Astrocyte of the spinal cord (primary cell): ENCODE data around the gene M6PR.
A peak's percentile ranks its signal among the peaks of the same experiment; 100 is the strongest.

ENCODE experiments used
- DNase-seq: peaks from one replicate; pipeline ENCODE4 v3.0.0; 2011; ENCODE audit warnings: low read depth, low spot score
- H3K4me3 ChIP-seq: 2 replicates; pipeline ENCODE4 v1.5.1; 2011; ENCODE audit warnings: low read depth, mild to moderate bottlenecking, low read length, moderate library complexity
- in situ Hi-C: cut with HindIII; loops from 2 replicates; pipeline ENCODE4 v1.10.0; 2017; ENCODE audit warnings: low sequenced_read_pairs
- TF ChIP-seq, protein P1 (sequence below): IDR thresholded peaks from 2 replicates; pipeline ENCODE4 v1.5.1; 2012; ENCODE audit warnings: low read depth, mild to moderate bottlenecking, low read length, inconsistent platforms

The M6PR gene

DNA sequence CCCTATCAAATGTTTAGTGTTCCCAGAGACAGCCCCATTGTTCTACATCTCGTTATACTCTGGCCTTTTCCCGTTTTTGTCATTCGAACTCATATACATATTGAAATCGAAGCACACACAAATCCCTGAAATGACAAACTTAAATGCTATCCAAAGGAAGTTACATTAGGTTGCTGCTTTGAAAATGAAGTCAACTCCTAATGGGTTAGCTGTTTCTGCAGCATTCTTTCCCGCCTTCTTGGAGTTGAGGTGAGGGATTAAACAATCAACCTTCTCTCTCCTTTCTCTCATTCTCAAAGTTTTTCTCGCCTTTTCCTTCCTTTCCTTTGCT, 35.8 kb downstream of the M6PR start:
- H3K4me3 ChIP-seq: peak overlapping the region; percentile 71
- in situ Hi-C loops: no loop called here
- DNase-seq: no peak
- TF ChIP-seq, protein P1, sequence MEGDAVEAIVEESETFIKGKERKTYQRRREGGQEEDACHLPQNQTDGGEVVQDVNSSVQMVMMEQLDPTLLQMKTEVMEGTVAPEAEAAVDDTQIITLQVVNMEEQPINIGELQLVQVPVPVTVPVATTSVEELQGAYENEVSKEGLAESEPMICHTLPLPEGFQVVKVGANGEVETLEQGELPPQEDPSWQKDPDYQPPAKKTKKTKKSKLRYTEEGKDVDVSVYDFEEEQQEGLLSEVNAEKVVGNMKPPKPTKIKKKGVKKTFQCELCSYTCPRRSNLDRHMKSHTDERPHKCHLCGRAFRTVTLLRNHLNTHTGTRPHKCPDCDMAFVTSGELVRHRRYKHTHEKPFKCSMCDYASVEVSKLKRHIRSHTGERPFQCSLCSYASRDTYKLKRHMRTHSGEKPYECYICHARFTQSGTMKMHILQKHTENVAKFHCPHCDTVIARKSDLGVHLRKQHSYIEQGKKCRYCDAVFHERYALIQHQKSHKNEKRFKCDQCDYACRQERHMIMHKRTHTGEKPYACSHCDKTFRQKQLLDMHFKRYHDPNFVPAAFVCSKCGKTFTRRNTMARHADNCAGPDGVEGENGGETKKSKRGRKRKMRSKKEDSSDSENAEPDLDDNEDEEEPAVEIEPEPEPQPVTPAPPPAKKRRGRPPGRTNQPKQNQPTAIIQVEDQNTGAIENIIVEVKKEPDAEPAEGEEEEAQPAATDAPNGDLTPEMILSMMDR: no peak

DNA sequence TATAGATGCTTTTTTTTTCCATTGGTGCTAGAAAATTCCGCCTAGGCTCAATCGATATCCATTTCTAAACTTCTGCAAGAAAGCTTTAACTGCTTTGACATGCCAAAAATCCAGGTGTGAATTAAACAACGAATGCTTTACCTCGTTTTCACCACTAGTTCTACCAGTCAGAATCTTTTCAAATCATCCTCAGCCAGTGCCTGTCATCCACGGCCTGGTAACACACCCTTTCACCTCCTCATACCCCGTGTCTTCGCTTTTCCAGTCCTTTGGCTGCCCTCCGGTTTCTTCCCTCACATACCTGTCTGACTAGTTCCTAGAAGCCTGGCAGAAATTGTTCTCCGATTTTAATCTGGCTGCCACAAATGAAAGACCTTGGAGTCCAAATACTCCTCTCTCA, 36.5 kb downstream of the M6PR start:
- in situ Hi-C loops: no loop called here
- no peak for DNase-seq
- TF ChIP-seq, protein P1: no peak
- H3K4me3 ChIP-seq: no peak overlapping the region

DNA sequence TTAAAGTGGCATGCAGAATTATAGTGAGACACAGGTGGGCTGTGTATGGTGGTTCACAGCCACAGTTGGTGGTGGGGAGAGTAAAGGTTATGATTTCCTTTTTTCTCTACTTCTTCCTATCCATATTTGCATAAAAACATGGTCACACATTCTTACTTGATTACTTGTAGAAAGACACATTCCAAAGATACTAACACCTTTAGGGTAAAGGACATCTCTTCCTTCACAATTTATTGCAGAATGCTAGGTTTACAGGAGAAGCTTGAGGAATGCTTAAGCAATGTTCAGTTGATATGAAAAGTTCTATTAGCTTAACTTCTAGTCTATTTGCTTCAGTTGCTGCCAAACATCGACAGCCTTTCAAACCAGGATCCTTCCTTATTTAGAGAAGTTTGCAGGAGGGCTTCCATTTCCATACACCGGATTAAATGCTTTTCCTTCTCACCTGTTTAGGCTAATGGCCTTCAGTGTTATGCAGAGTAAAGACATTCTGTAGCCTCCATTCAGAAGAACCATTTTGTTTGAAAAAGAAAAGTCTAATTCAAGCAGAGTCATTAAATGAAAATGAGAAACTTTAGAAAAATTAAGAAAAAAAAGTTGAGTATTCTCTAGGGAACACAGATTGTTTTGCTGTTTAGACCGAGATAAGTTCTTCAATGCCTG, 37.7 kb downstream of the M6PR start:
- no peak for DNase-seq
- TF ChIP-seq, protein P1: no peak
- in situ Hi-C loops: no loop called here
- no peak overlapping the region for H3K4me3 ChIP-seq

- no peak for DNase-seq
- H3K4me3 ChIP-seq: no peak overlapping the region
- in situ Hi-C loops: no loop called here
- TF ChIP-seq, protein P1: no peak
These were observed 39.7 kb downstream of the M6PR start for GRCh38 chr12:8909752-8910151.

- no peak for DNase-seq
- H3K4me3 ChIP-seq: no peak overlapping the region
- TF ChIP-seq, protein P1: no peak
- in situ Hi-C loops: no loop called here
These were observed 41.9 kb downstream of the M6PR start for GRCh38 chr12:8907513-8907912.

GRCh38 chr12:8906266-8907180, 42.9 kb downstream of the M6PR start:
- in situ Hi-C loops: no loop called here
- DNase-seq: no peak
- TF ChIP-seq, protein P1: no peak
- no peak overlapping the region for H3K4me3 ChIP-seq
